ENCODE data around the gene SLC6A14. TPM values are rescaled to one million over a fixed set of nuclear protein-coding genes. Genes with fewer than 3 reads are reported as not detected.

The SLC6A14 gene
- total and polyA plus RNA-seq, 8 donors: 0.07 to 0.59 (median 0.38) TPM; not detected in 3

GRCh38 chrX:116413273-116413672 is 23.1 kb upstream of the SLC6A14 start:
- Histone ChIP-seq H3K27ac (no peak overlapping the region), H3K36me3 (no peaks in the 10 kb centered on the region), H3K9me3 (no peaks in the 10 kb centered on the region), H3K27me3 (peaks cover 0 to 11% (median 5%) of the 10 kb centered on the region in 4 donors), H3K4me3 (no peak overlapping the region), H3K4me1 (no peaks in the 10 kb centered on the region)
- DNase-seq (no peak), FAIRE-seq (peak; percentile 23), ATAC-seq (no peak)
- TF ChIP-seq CTCF (IDR thresholded peaks at IDR 0.05): no peak
- intact Hi-C loops (cut with DNase I): no loop called here
- 2 to 7% methylated on average over 1 of the region's 1 CpG for WGBS, 2 donors

GRCh38 chrX:116417214-116417613 is 19.2 kb upstream of the SLC6A14 start:
- Histone ChIP-seq H3K27me3 (peaks cover 0 to 15% (median 5%) of the 10 kb centered on the region in 4 donors), H3K4me1 (no peaks in the 10 kb centered on the region), H3K36me3 (no peaks in the 10 kb centered on the region), H3K27ac (no peak overlapping the region), H3K4me3 (no peak overlapping the region), H3K9me3 (no peaks in the 10 kb centered on the region)
- FAIRE-seq: no peak
- TF ChIP-seq CTCF (IDR thresholded peaks at IDR 0.05): no peak
- intact Hi-C loops (cut with DNase I): no loop called here
- DNase-seq: no peak
- WGBS, 2 donors: 69 to 81% methylated on average over 1 of the region's 1 CpG
- ATAC-seq: no peak

GRCh38 chrX:116417968-116418367 is 18.4 kb upstream of the SLC6A14 start:
- no peak for TF ChIP-seq CTCF (IDR thresholded peaks at IDR 0.05)
- Histone ChIP-seq H3K36me3 (no peaks in the 10 kb centered on the region), H3K9me3 (no peaks in the 10 kb centered on the region), H3K4me3 (no peak overlapping the region), H3K27ac (no peak overlapping the region), H3K4me1 (no peaks in the 10 kb centered on the region), H3K27me3 (peaks cover 0 to 15% (median 5%) of the 10 kb centered on the region in 4 donors)
- WGBS, 2 donors: 43 to 59% methylated on average over 4 of the region's 4 CpGs
- FAIRE-seq (no peak), DNase-seq (no peak), ATAC-seq (no peak)
- intact Hi-C loops (cut with DNase I): no loop called here

DNA sequence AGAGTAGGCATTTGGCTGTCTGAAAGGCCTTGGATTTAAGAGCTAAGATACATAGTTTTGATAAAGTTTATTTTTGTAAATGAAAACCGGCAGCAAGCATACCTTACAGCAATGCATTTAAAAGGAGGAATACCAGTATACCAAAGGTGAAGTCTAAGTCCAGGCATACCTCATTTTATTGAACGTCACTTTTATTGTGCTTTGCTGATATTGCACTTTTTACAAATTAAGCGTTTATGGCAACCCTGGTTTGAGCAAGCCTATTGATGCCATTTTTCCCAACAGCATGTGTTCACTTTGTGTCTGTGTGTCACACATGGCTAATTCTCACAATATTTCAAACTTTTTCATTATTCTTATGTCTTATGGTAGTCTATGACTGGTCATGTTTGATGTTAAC is 8.4 kb upstream of the SLC6A14 start:
- H3K4me3 ChIP-seq: no peak overlapping the region
- ATAC-seq (no peak), FAIRE-seq (no peak), DNase-seq (no peak)
- TF ChIP-seq CTCF (IDR thresholded peaks at IDR 0.05): no peak
- WGBS, 2 donors: 74 to 76% methylated on average over 3 of the region's 3 CpGs
- H3K27me3 ChIP-seq: peaks cover 0 to 8% (median 0%) of the 10 kb centered on the region in 4 donors
- H3K27ac ChIP-seq: no peak overlapping the region
- H3K36me3 ChIP-seq: no peaks in the 10 kb centered on the region
- intact Hi-C loops (cut with DNase I): no loop called here
- H3K4me1 ChIP-seq: no peaks in the 10 kb centered on the region
- H3K9me3 ChIP-seq: no peaks in the 10 kb centered on the region

GRCh38 chrX:116435597-116435996 is 809 bp upstream of the SLC6A14 start:
- H3K4me3 ChIP-seq: no peak overlapping the region
- no peak for FAIRE-seq
- no peak for TF ChIP-seq CTCF (IDR thresholded peaks at IDR 0.05)
- H3K27ac ChIP-seq: peak overlapping the region in 1 of 4 donors; percentile 25
- no peaks in the 10 kb centered on the region for H3K9me3 ChIP-seq
- intact Hi-C loops (cut with DNase I): no loop called here
- no peak for ATAC-seq
- DNase-seq: no peak
- peaks cover 0 to 13% (median 0%) of the 10 kb centered on the region in 4 donors for H3K27me3 ChIP-seq
- H3K4me1 ChIP-seq: no peaks in the 10 kb centered on the region
- no peaks in the 10 kb centered on the region for H3K36me3 ChIP-seq
